Esophagus squamous epithelium (tissue), 4 donors: ENCODE measurements around the gene CPED1.

Source experiments
- CTCF ChIP-seq, 6 experiments: fragments of 450-650 bp in 4 of 6; fragments of 200-600 bp in 2 of 6; sonication (generic) in 2 of 6; IDR thresholded peaks; one replicate each; pipeline ENCODE4 v1.5.1; 2016 to 2019; ENCODE audit warnings: antibody characterized with exemption in 6 of 6, mild to moderate bottlenecking in 4 of 6, moderate library complexity in 4 of 6
- POLR2A ChIP-seq, 4 donors: fragments of 450-650 bp; IDR thresholded peaks; one replicate each; pipeline ENCODE4 v1.6.1; 2017; ENCODE audit warnings: antibody characterized with exemption in 4 of 4, mild to moderate bottlenecking in 4 of 4, moderate library complexity in 3 of 4

GRCh38 chr7:121288894-121289293, 300.4 kb downstream of the CPED1 start:
- no peak for TF ChIP-seq CTCF (IDR thresholded peaks at IDR 0.05)
- TF ChIP-seq POLR2A (IDR thresholded peaks at IDR 0.05): no peak
